ENCODE measurements around the gene WIPF1.
A peak's percentile ranks its signal among the peaks of the same experiment; 100 is the strongest.

WIPF1 gene

GRCh38 chr2:174527959-174528358 lies 69.6 kb downstream of the WIPF1 start:
- no peak for DNase-seq
- peaks cover 0 to 6% (median 0%) of the 10 kb centered on the region in 3 donors for H3K9me3 ChIP-seq
- H3K27ac ChIP-seq: no peak overlapping the region
- no peaks in the 10 kb centered on the region for H3K4me1 ChIP-seq
- no peaks in the 10 kb centered on the region for H3K27me3 ChIP-seq
- no peak overlapping the region for H3K4me3 ChIP-seq
- no peaks in the 10 kb centered on the region for H3K36me3 ChIP-seq
- no peak for TF ChIP-seq CTCF (IDR thresholded peaks at IDR 0.05)
- intact Hi-C loops (cut with DNase I; ENCODE audit: low total_unique reads): no loop called here

GRCh38 chr2:174527101-174527721 lies 70.4 kb downstream of the WIPF1 start:
- Histone ChIP-seq H3K4me1 (no peaks in the 10 kb centered on the region), H3K27ac (no peak overlapping the region)

DNA sequence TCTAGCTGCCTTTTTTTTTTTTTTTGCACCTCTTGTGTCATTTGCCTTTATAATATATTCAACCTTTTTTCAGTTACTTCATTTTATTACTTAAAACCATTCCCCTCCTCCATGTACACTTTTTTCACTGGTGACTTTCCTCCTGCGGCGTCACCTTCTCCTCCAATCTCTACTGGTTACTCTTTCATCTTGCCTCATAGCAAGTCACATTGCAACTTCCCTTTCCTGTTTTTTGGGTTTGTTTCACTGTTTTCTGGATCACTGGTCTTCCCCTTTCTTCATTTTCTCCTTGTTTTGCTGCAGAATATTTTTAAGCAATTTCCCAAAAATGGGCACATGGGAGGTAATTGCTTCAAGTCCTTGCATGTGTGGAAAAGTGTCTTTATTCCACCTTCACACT lies 73.1 kb downstream of the WIPF1 start:
- Histone ChIP-seq H3K9me3 (peaks cover 0 to 6% (median 0%) of the 10 kb centered on the region in 3 donors), H3K4me3 (no peak overlapping the region), H3K36me3 (no peaks in the 10 kb centered on the region), H3K27ac (no peak overlapping the region), H3K4me1 (no peaks in the 10 kb centered on the region), H3K27me3 (no peaks in the 10 kb centered on the region)
- DNase-seq: no peak
- intact Hi-C loops (cut with DNase I; ENCODE audit: low total_unique reads): loop anchor here (5.0 kb wide), 1 partner anchor 62 kb away; no protein-coding TSS in a partner anchor
- TF ChIP-seq CTCF (IDR thresholded peaks at IDR 0.05): no peak

More at GRCh38 chr2:174527101-174527721, 70.4 kb downstream of the WIPF1 start:
- intact Hi-C loops (cut with DNase I; ENCODE audit: low total_unique reads): no loop called here
- H3K36me3 ChIP-seq: no peaks in the 10 kb centered on the region
- no peaks in the 10 kb centered on the region for H3K27me3 ChIP-seq
- no peak overlapping the region for H3K4me3 ChIP-seq
- DNase-seq: no peak
- peaks cover 0 to 6% (median 0%) of the 10 kb centered on the region in 3 donors for H3K9me3 ChIP-seq
- no peak for TF ChIP-seq CTCF (IDR thresholded peaks at IDR 0.05)

- TF ChIP-seq CTCF (IDR thresholded peaks at IDR 0.05): peak; percentile 10 to 22
- no peak for DNase-seq
- no peaks in the 10 kb centered on the region for H3K4me1 ChIP-seq
- intact Hi-C loops (cut with DNase I; ENCODE audit: low total_unique reads): loop anchor here (5.0 kb wide), 1 partner anchor 60 kb away; no protein-coding TSS in a partner anchor
- no peak overlapping the region for H3K27ac ChIP-seq
- H3K4me3 ChIP-seq: no peak overlapping the region
- H3K27me3 ChIP-seq: no peaks in the 10 kb centered on the region
- no peaks in the 10 kb centered on the region for H3K36me3 ChIP-seq
- no peaks in the 10 kb centered on the region for H3K9me3 ChIP-seq
Observed at GRCh38 chr2:174522553-174522952, 75.1 kb downstream of the WIPF1 start.

DNA sequence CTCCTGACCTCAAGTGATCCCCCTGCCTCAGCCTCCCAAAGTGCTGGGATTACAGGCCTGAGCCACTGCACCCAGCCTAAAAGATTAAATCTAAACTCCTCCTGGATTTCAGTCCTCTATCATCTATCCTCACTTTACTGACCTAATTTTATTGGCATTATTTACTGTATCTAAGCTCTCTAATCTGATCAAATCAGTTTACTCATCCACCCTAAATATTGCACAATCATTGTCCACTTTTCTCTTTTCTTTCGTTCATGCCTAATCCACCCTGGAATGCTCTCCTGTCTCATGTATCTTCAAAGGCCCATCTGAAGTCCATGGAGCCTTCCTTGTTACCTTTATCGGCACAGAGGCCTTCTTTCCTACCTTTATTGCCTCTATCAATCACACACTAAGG lies 79.2 kb downstream of the WIPF1 start:
- no peak overlapping the region for H3K4me3 ChIP-seq
- intact Hi-C loops (cut with DNase I; ENCODE audit: low total_unique reads): no loop called here
- no peaks in the 10 kb centered on the region for H3K9me3 ChIP-seq
- DNase-seq: no peak
- H3K27ac ChIP-seq: no peak overlapping the region
- peaks cover 0 to 3% of the 10 kb centered on the region in 2 donors for H3K27me3 ChIP-seq
- H3K4me1 ChIP-seq: no peaks in the 10 kb centered on the region
- no peaks in the 10 kb centered on the region for H3K36me3 ChIP-seq
- TF ChIP-seq CTCF (IDR thresholded peaks at IDR 0.05): no peak
